HFF-Myc (cell line): Measurements from ENCODE around the gene ARL14EPL.

Experiments
- DNase-seq: peaks from one replicate; pipeline ENCODE4 v3.0.0-alpha.2; 2011; ENCODE audit warnings: low read depth; ENCODE audit errors: extremely low read depth
- H3K4me3 ChIP-seq: replicated peaks from 2 replicates; pipeline ENCODE4 v1.5.1; 2011; ENCODE audit warnings: low read depth, mild to moderate bottlenecking, control low read depth, low read length
- TF ChIP-seq, protein P1 (sequence below): IDR thresholded peaks from 2 replicates; pipeline ENCODE4 v1.5.1; 2012; ENCODE audit warnings: mild to moderate bottlenecking, low read depth, low read length, control low read depth; ENCODE audit errors: missing control alignments

Gene ARL14EPL

GRCh38 chr5:116045821-116046220 is 13.5 kb downstream of the ARL14EPL start:
- TF ChIP-seq, protein P1, sequence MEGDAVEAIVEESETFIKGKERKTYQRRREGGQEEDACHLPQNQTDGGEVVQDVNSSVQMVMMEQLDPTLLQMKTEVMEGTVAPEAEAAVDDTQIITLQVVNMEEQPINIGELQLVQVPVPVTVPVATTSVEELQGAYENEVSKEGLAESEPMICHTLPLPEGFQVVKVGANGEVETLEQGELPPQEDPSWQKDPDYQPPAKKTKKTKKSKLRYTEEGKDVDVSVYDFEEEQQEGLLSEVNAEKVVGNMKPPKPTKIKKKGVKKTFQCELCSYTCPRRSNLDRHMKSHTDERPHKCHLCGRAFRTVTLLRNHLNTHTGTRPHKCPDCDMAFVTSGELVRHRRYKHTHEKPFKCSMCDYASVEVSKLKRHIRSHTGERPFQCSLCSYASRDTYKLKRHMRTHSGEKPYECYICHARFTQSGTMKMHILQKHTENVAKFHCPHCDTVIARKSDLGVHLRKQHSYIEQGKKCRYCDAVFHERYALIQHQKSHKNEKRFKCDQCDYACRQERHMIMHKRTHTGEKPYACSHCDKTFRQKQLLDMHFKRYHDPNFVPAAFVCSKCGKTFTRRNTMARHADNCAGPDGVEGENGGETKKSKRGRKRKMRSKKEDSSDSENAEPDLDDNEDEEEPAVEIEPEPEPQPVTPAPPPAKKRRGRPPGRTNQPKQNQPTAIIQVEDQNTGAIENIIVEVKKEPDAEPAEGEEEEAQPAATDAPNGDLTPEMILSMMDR: no peak
- H3K4me3 ChIP-seq: no peak overlapping the region
- DNase-seq: no peak

DNA sequence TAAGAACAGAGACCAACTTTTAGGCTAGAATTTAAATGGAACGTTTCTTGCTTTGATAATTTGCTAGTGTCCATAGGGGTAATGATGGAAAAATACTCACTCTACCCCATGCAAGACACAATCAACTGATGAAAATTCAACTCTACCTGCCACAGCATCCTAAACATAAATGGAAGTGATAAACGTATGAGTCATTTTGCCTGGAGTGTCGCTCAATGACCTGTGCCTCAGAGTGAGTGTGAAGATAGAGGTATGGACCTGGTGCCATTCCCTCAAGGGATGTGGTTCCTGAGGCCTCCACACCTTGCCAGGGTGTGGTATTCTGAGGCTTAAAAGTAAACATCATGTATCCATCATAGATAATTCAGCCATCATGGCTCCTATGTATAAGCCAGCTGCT is 14.0 kb downstream of the ARL14EPL start:
- no peak for DNase-seq
- TF ChIP-seq, protein P1: no peak
- no peak overlapping the region for H3K4me3 ChIP-seq

DNA sequence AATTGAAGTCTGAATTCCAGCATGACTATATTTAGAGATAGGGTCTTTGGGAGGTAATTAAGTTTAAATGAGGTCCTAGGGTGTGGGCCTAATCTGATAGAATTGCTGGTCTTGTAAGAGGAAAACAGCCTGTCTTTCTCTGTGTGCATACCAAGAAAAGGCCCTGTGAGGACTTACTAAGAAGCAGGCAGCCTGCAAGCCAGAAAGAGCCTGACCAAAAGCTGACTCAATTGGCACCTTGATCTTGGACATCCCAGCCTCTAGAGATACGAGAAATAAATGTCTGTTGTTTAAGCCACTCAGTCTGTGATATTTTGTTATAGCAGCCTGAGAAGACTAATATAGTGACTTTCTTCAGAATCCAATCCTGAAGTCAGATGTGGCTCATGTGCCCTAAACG is 14.6 kb downstream of the ARL14EPL start:
- DNase-seq: no peak
- no peak overlapping the region for H3K4me3 ChIP-seq
- TF ChIP-seq, protein P1: no peak

DNA sequence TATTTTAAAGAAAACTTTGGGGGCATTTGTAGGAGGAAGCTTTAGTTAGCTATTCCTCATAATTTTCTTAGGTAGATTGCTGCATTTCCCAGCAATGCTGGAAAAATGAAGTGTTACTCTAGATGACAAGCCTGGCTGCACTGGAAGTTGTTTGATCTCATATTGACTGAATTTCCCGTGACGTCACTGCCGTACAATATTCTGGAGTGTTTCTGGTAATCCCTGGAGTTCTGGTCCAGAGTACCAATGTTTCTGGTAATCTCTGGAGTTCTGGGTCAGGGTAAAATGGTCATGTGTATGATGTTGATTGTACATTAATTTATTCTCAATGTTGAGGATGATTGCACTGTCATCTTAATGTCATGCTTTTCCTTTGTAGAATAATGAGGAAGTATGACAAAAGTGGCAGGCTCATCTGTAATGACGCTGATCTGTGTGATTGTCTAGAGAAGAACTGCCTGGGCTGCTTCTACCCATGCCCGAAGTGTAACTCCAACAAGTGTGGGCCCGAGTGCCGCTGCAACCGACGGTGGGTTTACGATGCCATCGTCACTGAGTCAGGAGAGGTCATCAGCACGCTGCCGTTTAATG is 26.2 kb downstream of the ARL14EPL start:
- no peak overlapping the region for H3K4me3 ChIP-seq
- TF ChIP-seq, protein P1: no peak
- no peak for DNase-seq

GRCh38 chr5:116062352-116062751 is 30.1 kb downstream of the ARL14EPL start:
- H3K4me3 ChIP-seq: no peak overlapping the region
- no peak for DNase-seq
- TF ChIP-seq, protein P1: peak; percentile 5

GRCh38 chr5:116063950-116064349 is 31.7 kb downstream of the ARL14EPL start:
- no peak for DNase-seq
- TF ChIP-seq, protein P1: no peak
- H3K4me3 ChIP-seq: no peak overlapping the region

DNA sequence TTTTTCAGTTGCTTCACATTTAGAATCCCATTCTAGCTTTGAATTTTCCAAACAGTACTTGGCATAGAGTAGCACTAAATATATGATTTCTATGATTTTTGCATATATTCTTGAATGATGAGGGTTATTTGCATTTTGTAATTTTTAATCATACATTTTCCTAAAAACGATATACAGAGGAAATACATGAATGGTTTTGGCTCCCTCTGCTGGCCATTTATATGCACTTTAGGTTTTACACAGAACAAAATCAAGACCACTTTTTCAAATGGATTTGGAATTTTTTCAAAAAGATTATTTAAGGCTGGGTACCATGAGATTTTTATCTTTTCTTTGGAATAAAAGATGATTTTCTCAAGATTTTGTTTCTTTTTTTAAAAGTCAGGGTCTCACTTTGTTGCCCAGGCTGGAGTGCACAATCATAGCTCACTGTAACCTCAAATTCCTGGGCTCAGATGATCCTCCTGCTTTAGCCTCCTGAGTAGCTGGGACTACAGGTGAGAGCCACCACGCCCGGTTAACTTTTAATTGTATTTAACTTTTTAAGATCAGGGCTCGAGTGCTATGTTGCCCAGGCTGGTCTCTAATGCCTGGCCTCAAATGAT is 35.9 kb downstream of the ARL14EPL start:
- DNase-seq: peak; percentile 33

More for the DNA sequence above, 35.9 kb downstream of the ARL14EPL start:
- TF ChIP-seq, protein P1: peak; percentile 40
- no peak overlapping the region for H3K4me3 ChIP-seq
